HepG2 (cell line): Measurements from ENCODE around the gene COL8A2. TPM values are rescaled to one million over a fixed set of nuclear protein-coding genes. Genes with fewer than 3 reads are reported as not detected.

Experiments
- ATAC-seq: fragments of 200-7000 bp; cut with Tn5 transposase; 3 replicates; pipeline ENCODE4 v1.9.1; 2020; ENCODE audit warnings: mild to moderate bottlenecking, moderate library complexity
- BruUV-seq: library from RNA; stranded (reverse); fragments of 400-500 nt; replicated peaks from 2 replicates; lab custom pipeline; 2021; lab: Mats Ljungman, UMichigan
- CTCF ChIA-PET: fragments of 300-600 bp; formaldehyde crosslinking; extraction: SDS; loops from one replicate; lab custom pipeline; 2021; ENCODE audit warnings: low total read pairs, inconsistent platforms, low intra/inter-chr PET ratio; lab: Yijun Ruan, JAX
- POLR2A ChIA-PET: fragments of 350-600 bp; sonication (Branson Sonifier 250); formaldehyde crosslinking; loops from one replicate; lab custom pipeline; 2020; ENCODE audit warnings: antibody characterized with exemption, inconsistent platforms; lab: Yijun Ruan, JAX
- DNase-seq: peaks from one replicate; pipeline ENCODE4 v3.0.0-alpha.2; 2015; ENCODE audit warnings: low spot score
- FAIRE-seq: peaks from 3 replicates; lab custom pipeline; 2011; peaks lifted over from hg19 to GRCh38; lab: Jason Lieb, UNC
- H2AFZ ChIP-seq: one replicate; pipeline ENCODE4 v1.6.1; 2011; ENCODE audit warnings: low read length, inconsistent platforms
- H3K27ac ChIP-seq: fragments of 300-600 bp; 3 replicates; pipeline ENCODE4 v1.8.0; 2011; ENCODE audit warnings: mixed run types, mild to moderate bottlenecking, mixed read lengths, low read length, inconsistent platforms; ENCODE audit not compliant: insufficient read depth; ENCODE audit errors: extremely low read length
- H3K27me3 ChIP-seq, 2 experiments: fragments of 200-600 bp in 1 of 2; 2 replicates in 1 of 2; 3 replicates in 1 of 2; pipeline versions ENCODE4 v1.6.0 to v1.8.0; 2011; ENCODE audit warnings: low read length in 2 of 2, mild to moderate bottlenecking in 2 of 2, moderate library complexity in 2 of 2, inconsistent platforms in 1 of 2; ENCODE audit not compliant: insufficient read depth in 2 of 2, control insufficient read depth in 1 of 2
- H3K36me3 ChIP-seq, 2 experiments: fragments of 200-600 bp in 1 of 2; replicated peaks in 1 of 2; 2 replicates in 1 of 2; 3 replicates in 1 of 2; pipeline versions ENCODE4 v1.5.1 to v1.8.0; 2011; ENCODE audit warnings: low read length in 2 of 2, inconsistent platforms in 1 of 2; ENCODE audit not compliant: insufficient read depth in 2 of 2, control insufficient read depth in 1 of 2
- H3K4me1 ChIP-seq: 2 replicates; pipeline ENCODE4 v1.5.1; 2012; ENCODE audit warnings: low read length, inconsistent platforms; ENCODE audit not compliant: insufficient read depth
- H3K4me2 ChIP-seq: 2 replicates; pipeline ENCODE4 v1.6.0; 2011; ENCODE audit warnings: low read depth, low read length, inconsistent platforms
- H3K4me3 ChIP-seq, 3 experiments: fragments of 200-600 bp in 1 of 3; sonication (generic), shearing (Covaris generic) in 1 of 3; replicated peaks in 1 of 3; 2 replicates each; pipeline ENCODE4 v1.5.1; 2011 to 2016; ENCODE audit warnings: low read length in 3 of 3, inconsistent platforms in 2 of 3, low read depth in 2 of 3, mild to moderate bottlenecking in 2 of 3, control low read depth in 1 of 3, mixed read lengths in 1 of 3; ENCODE audit not compliant: insufficient read depth in 1 of 3
- H3K79me2 ChIP-seq: one replicate; pipeline ENCODE4 v1.6.1; 2011; ENCODE audit warnings: low read length, inconsistent platforms; ENCODE audit not compliant: insufficient read depth
- H3K9ac ChIP-seq: 2 replicates; pipeline ENCODE4 v1.6.0; 2011; ENCODE audit warnings: mild to moderate bottlenecking, low read depth, low read length, inconsistent platforms; ENCODE audit not compliant: insufficient read depth
- H3K9me3 ChIP-seq: 2 replicates; pipeline ENCODE4 v1.5.1; 2012; ENCODE audit warnings: mild to moderate bottlenecking, low read length
- H4K20me1 ChIP-seq: 2 replicates; pipeline ENCODE4 v1.6.0; 2011; ENCODE audit warnings: inconsistent platforms, mild to moderate bottlenecking, low read length, moderate library complexity; ENCODE audit not compliant: insufficient read depth
- SOX13 ChIP-seq, 3 experiments: fragments of 450-650 bp in 1 of 3; sonication (generic) in 1 of 3; formaldehyde crosslinking in 1 of 3; IDR thresholded peaks in 2 of 3; conservative IDR thresholded peaks in 1 of 3; 2 replicates each; pipeline versions ENCODE4 v1.5.0 to v1.6.1; 2016 to 2020; ENCODE audit warnings: antibody characterized with exemption in 1 of 3, mild to moderate bottlenecking in 1 of 3, missing compliant biosample characterization in 1 of 3, missing genetic modification reagents in 1 of 3, moderate library complexity in 1 of 3
- ZFP36 ChIP-seq: fragments of 150-350 bp; IDR thresholded peaks from 2 replicates; pipeline ENCODE4 v1.6.1; 2018; ENCODE audit warnings: borderline replicate concordance, low read length, low read depth; ENCODE audit not compliant: partially characterized antibody
- ZFP41 ChIP-seq: sonication (generic); formaldehyde crosslinking; IDR thresholded peaks from 2 replicates; pipeline ENCODE4 v1.4.0; 2020; ENCODE audit warnings: mild to moderate bottlenecking, missing genetic modification reagents, borderline replicate concordance
- ZMYM3 ChIP-seq: sonication (generic); formaldehyde crosslinking; IDR thresholded peaks from 2 replicates; pipeline ENCODE4 v1.5.1; 2020; ENCODE audit warnings: mild to moderate bottlenecking, missing genetic modification reagents
- ZNF337 ChIP-seq: sonication (generic); formaldehyde crosslinking; IDR thresholded peaks from 2 replicates; pipeline ENCODE4 v1.5.1; 2020; ENCODE audit warnings: missing genetic modification reagents, low read depth, mild to moderate bottlenecking, borderline replicate concordance
- ZNF850 ChIP-seq: sonication (generic); formaldehyde crosslinking; conservative IDR thresholded peaks from 2 replicates; pipeline ENCODE4 v1.9.0; 2021; ENCODE audit warnings: mild to moderate bottlenecking, missing genetic modification reagents
- WGBS: methylation state at CpG from one replicate; pipeline ENCODE4 v1.1.6; 2017; ENCODE audit warnings: low lambda C conversion rate; 5-methylcytosine and 5-hydroxymethylcytosine counted together
- in situ Hi-C: cut with HindIII; loops from 2 replicates; pipeline ENCODE4 v1.10.0; 2017; ENCODE audit warnings: low pct_unique_long_range_greater_than_20kb; ENCODE audit not compliant: extremely low pct_ligation_motif_present
- intact Hi-C: fragments of 100-400 bp; cut with micrococcal nuclease; formaldehyde crosslinking; loops from one replicate; pipeline ENCODE4 v1.10.0; 2022; ENCODE audit not compliant: unreplicated experiment
- polyA plus RNA-seq, 8 experiments: library from polyadenylated mRNA; depleted of rRNA in 3 of 8; stranded (reverse) in 7 of 8; unstranded in 1 of 8; fragments of >200 nt; fragmentation: Illumina TruSeq in 4 of 8; extraction: Trizol in 4 of 8; gene quantifications; 2 replicates each; pipeline versions ENCODE4 v1.2.1 to v1.2.3, GENCODE V29; 2011 to 2016; ENCODE audit warnings: low read depth in 4 of 8, missing spikeins in 1 of 8, mixed read lengths in 1 of 8; ENCODE audit not compliant: insufficient read depth in 1 of 8
- total RNA-seq, 5 experiments: library from RNA; depleted of rRNA; stranded (reverse); fragments of >200 nt; fragmentation: Illumina TruSeq; extraction: Trizol; gene quantifications; 2 replicates each; pipeline ENCODE4 v1.2.3, GENCODE V29; 2016; ENCODE audit warnings: low read depth in 1 of 5

The COL8A2 gene
- total and polyA plus RNA-seq, 2 of the 13 experiments (the other 11 are each of a cell fraction or from before 2014, with no cell fraction given) = 0.13 to 0.24 TPM

DNA sequence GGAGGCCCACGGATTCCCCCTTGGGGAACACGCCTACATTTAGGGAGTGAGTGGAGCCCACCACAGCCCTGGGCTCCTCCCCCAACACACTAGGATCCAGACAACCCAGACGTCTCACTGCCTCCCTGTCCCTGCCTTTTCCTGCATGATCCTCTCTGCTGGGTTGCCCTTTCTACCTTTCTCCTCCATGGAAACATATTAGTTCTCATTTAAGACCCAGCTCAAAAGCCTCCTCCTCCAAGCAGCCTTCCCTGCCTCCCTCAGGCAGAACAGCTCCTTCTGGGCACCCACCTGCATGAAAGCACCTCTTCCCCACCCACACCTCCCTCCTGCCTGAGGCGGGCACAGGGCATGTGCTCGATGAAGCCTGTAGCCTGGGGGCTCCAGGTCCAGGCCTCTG lies 10.7 kb downstream of the COL8A2 start:
- Histone ChIP-seq H3K4me1 (peaks cover 32% of the 10 kb centered on the region), H4K20me1 (no peaks in the 10 kb centered on the region), H3K4me3 (peak overlapping the region in 1 of 3 experiments; percentile 69; a peak in 1 of 6 replicates), H3K36me3 (no peaks in the 10 kb centered on the region), H3K79me2 (no peaks in the 10 kb centered on the region), H2AFZ (no peak overlapping the region), H3K27ac (no peak overlapping the region), H3K9ac (no peak overlapping the region; the same call in 1 of the 2 replicates), H3K4me2 (peak overlapping the region; percentile 91), H3K9me3 (no peaks in the 10 kb centered on the region), H3K27me3 (peaks cover 4 to 23% of the 10 kb centered on the region in 2 experiments; a peak in 2 of 5 replicates)
- no TSS peak for BruUV-seq
- ChIA-PET CTCF (no interaction called here), POLR2A (interaction anchor here (0.6 to 1.9 kb wide), 4 partner anchors 8 to 446 kb away, joined by 3 to 7 read pairs (median 4); no protein-coding TSS in a partner anchor)
- no peak; the same call in 2 of the 3 replicates for ATAC-seq
- 59% methylated on average over 5 of the region's 5 CpGs for WGBS
- in situ Hi-C loops = no loop called here
- DNase-seq = no peak
- intact Hi-C loops = no loop called here
- TF ChIP-seq ZMYM3 (CRISPR knock-in tag) (peak; percentile 60), ZNF850 (CRISPR knock-in tag) (no peak), SOX13 (IDR thresholded peaks at IDR 0.05) (no peak), SOX13 (CRISPR knock-in tag; conservative IDR thresholded peaks at IDR 0.05 in 1 of 2, IDR thresholded peaks at IDR 0.05 in 1 of 2) (no peak)
- FAIRE-seq = no peak

DNA sequence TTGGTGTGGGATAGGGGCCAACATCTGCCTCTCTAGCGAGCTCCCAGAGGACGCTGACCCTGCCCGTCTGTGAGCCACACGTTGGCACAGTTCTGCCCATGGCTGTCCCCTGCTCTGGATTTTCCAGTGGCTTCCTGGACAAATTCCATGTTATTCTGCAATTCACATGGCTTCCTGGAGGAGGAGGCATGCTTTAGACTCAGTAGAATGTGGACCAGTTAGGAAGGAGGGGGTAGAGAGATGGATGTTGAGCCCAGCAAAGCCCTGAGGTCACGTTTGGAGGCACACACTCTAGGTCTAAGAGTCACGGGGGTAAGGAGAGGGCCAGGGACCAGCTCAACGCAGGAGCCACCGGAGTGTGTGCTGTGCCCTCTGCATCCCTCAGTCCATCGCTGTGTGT lies 12.2 kb downstream of the COL8A2 start:
- 61% methylated on average over 9 of the region's 9 CpGs for WGBS
- Histone ChIP-seq H3K36me3 (no peaks in the 10 kb centered on the region), H3K27ac (no peak overlapping the region), H3K9me3 (no peaks in the 10 kb centered on the region), H3K79me2 (no peaks in the 10 kb centered on the region), H2AFZ (no peak overlapping the region), H3K4me2 (no peak overlapping the region), H3K4me1 (peaks cover 21% of the 10 kb centered on the region), H3K4me3 (no peak overlapping the region), H3K27me3 (peaks cover 4 to 22% of the 10 kb centered on the region in 2 experiments; a peak in 4 of 5 replicates), H3K9ac (no peak overlapping the region), H4K20me1 (no peaks in the 10 kb centered on the region)
- in situ Hi-C loops (no loop called here), intact Hi-C loops (no loop called here)
- peak; percentile 12; the same call in 1 of the 3 replicates for ATAC-seq
- peak; percentile 52 for TF ChIP-seq ZFP36
- no peak for TF ChIP-seq ZFP41 (CRISPR knock-in tag)
- TF ChIP-seq ZNF337 = no peak
- POLR2A ChIA-PET = no interaction called here
- BruUV-seq = no TSS peak
- no peak for FAIRE-seq
- no peak for DNase-seq
- CTCF ChIA-PET = no interaction called here
